LNCaP clone FGC (cell line): ENCODE measurements around the gene DDR1.
A peak's percentile ranks its signal among the peaks of the same experiment; 100 is the strongest.

ENCODE experiments used
- DNase-seq: peaks from one replicate; pipeline ENCODE4 v3.0.0-alpha.2; 2011; ENCODE audit warnings: low read depth
- H3K4me3 ChIP-seq: 2 replicates; pipeline ENCODE4 v1.5.1; 2011; ENCODE audit warnings: mild to moderate bottlenecking, low read depth, low read length, control low read depth
- CTCF ChIP-seq: IDR thresholded peaks from 2 replicates; pipeline ENCODE4 v1.5.1; 2012; ENCODE audit warnings: mild to moderate bottlenecking; ENCODE audit not compliant: control insufficient read depth, insufficient read depth; ENCODE audit errors: extremely low read depth

DDR1 gene

GRCh38 chr6:30883685-30884520 is at the start of gene DDR1:
TSS of gene DDR1 (plus strand) at chr6:30884519. CDS start at chr6:30888730, 4,211 bp downstream.
- no peak for TF ChIP-seq CTCF
- H3K4me3 ChIP-seq, result peak within 1 kb of the TSS; percentile 81
- DNase-seq, result no peak

- no peak for DNase-seq
- no peak overlapping the region for H3K4me3 ChIP-seq
- TF ChIP-seq CTCF, result no peak
These were observed 49.7 kb upstream of the DDR1 start for GRCh38 chr6:30834646-30835045.

- TF ChIP-seq CTCF, result no peak
- H3K4me3 ChIP-seq, result no peak overlapping the region
- no peak for DNase-seq
These were observed 48.7 kb upstream of the DDR1 start for GRCh38 chr6:30835576-30835975.

DNA sequence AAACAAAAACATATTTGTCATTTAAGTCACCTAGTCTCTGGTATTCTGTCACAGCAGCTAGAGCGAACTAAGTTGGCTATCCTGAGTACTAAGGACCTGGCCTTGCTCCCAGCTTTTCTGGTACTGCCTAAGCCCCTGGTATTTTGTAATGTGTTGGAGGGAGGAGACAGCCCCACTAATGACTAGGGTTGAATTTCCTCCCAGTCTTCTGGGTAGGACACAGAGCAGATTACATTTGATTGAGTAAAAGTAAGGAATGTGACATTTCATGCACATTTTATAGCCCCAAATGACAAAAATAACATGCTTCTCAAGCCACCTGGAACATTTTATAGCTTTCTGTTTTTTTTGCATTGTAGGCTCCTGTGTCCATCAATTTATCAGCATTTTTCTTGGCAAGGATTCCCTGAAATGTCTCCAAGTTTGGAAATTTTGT is 47.9 kb upstream of the DDR1 start:
- TF ChIP-seq CTCF, result no peak
- H3K4me3 ChIP-seq, result no peak overlapping the region
- DNase-seq, result no peak

- no peak overlapping the region for H3K4me3 ChIP-seq
- TF ChIP-seq CTCF, result no peak
- no peak for DNase-seq
These were observed 47.4 kb upstream of the DDR1 start for GRCh38 chr6:30836957-30837356.

- no peak overlapping the region for H3K4me3 ChIP-seq
- no peak for DNase-seq
- TF ChIP-seq CTCF, result no peak
These were observed 46.9 kb upstream of the DDR1 start for GRCh38 chr6:30837432-30837831.

GRCh38 chr6:30837870-30838269 is 46.4 kb upstream of the DDR1 start:
- no peak for TF ChIP-seq CTCF
- no peak for DNase-seq
- no peak overlapping the region for H3K4me3 ChIP-seq
